ENCODE results near the gene PEX5.
"Not testable (repeated sequence)": the region's sequence is repeated elsewhere in the genome, so short reads cannot be mapped to it uniquely, and the experiment has no call there.

The PEX5 gene

GRCh38 chr12:7178481-7178880 is 11.0 kb upstream of the PEX5 start:
- H3K4me1 ChIP-seq (ENCODE audit: low read length), result no peaks in the 10 kb centered on the region
- no peaks in the 10 kb centered on the region for H3K9me3 ChIP-seq (ENCODE audit: insufficient read depth, low read length)
- peaks cover 6% of the 10 kb centered on the region; the same call in 1 of the 2 replicates for H3K27me3 ChIP-seq (ENCODE audit: low read depth, low read length)
- TF ChIP-seq EZH2phosphoT487 (IDR thresholded peaks at IDR 0.05; ENCODE audit: low read depth), result no peak
- no peak for TF ChIP-seq CTCF (IDR thresholded peaks at IDR 0.05; ENCODE audit: low read depth, low read length)
- H3K27ac ChIP-seq (ENCODE audit: low read length), result no peak overlapping the region
- no peaks in the 10 kb centered on the region for H3K36me3 ChIP-seq (replicated peaks; ENCODE audit: low read depth, low read length)
- no peaks in the 10 kb centered on the region for H4K20me1 ChIP-seq (ENCODE audit: insufficient read depth, low read length)
- no peak overlapping the region for H3K9ac ChIP-seq (ENCODE audit: low read length)
- no peak overlapping the region for H3K4me2 ChIP-seq (ENCODE audit: low read length)
- H2AFZ ChIP-seq (ENCODE audit: low read depth, low read length), result no peak overlapping the region
- no peak overlapping the region for H3K4me3 ChIP-seq (ENCODE audit: low read length)
- H3K79me2 ChIP-seq (ENCODE audit: low read length), result no peaks in the 10 kb centered on the region

GRCh38 chr12:7180685-7181084 is 8.8 kb upstream of the PEX5 start:
- Histone ChIP-seq H3K4me1 (ENCODE audit: low read length) (no peaks in the 10 kb centered on the region), H3K79me2 (ENCODE audit: low read length) (no peaks in the 10 kb centered on the region), H3K4me3 (ENCODE audit: low read length) (no peak overlapping the region)

GRCh38 chr12:7186058-7186457 is 3.4 kb upstream of the PEX5 start:
- not testable (repeated sequence) for H2AFZ ChIP-seq (ENCODE audit: low read depth, low read length); H3K9ac ChIP-seq (ENCODE audit: low read length); H3K4me2 ChIP-seq (ENCODE audit: low read length); H3K27me3 ChIP-seq (ENCODE audit: low read depth, low read length); H3K4me3 ChIP-seq (ENCODE audit: low read length); H3K27ac ChIP-seq (ENCODE audit: low read length); H3K9me3 ChIP-seq (ENCODE audit: insufficient read depth, low read length); H4K20me1 ChIP-seq (ENCODE audit: insufficient read depth, low read length); H3K36me3 ChIP-seq (replicated peaks; ENCODE audit: low read depth, low read length)
- H3K4me1 ChIP-seq (ENCODE audit: low read length), result peaks cover 11% of the 10 kb centered on the region; the same call in 1 of the 2 replicates
- H3K79me2 ChIP-seq (ENCODE audit: low read length), result peaks cover 14% of the 10 kb centered on the region

More at GRCh38 chr12:7180685-7181084, 8.8 kb upstream of the PEX5 start:
- Histone ChIP-seq H3K4me2 (ENCODE audit: low read length) (no peak overlapping the region), H3K9me3 (ENCODE audit: insufficient read depth, low read length) (no peaks in the 10 kb centered on the region), H3K27me3 (ENCODE audit: low read depth, low read length) (peaks cover 3% of the 10 kb centered on the region; the same call in 1 of the 2 replicates), H3K36me3 (replicated peaks; ENCODE audit: low read depth, low read length) (no peaks in the 10 kb centered on the region), H3K27ac (ENCODE audit: low read length) (no peak overlapping the region), H4K20me1 (ENCODE audit: insufficient read depth, low read length) (no peaks in the 10 kb centered on the region), H3K9ac (ENCODE audit: low read length) (no peak overlapping the region), H2AFZ (ENCODE audit: low read depth, low read length) (no peak overlapping the region)
- TF ChIP-seq CTCF (IDR thresholded peaks at IDR 0.05; ENCODE audit: low read depth, low read length), result no peak
- no peak for TF ChIP-seq EZH2phosphoT487 (IDR thresholded peaks at IDR 0.05; ENCODE audit: low read depth)

GRCh38 chr12:7188562-7189397 is 706 bp upstream of the PEX5 start:
- peak overlapping the region; percentile 67 for H3K9ac ChIP-seq (ENCODE audit: low read length)
- H4K20me1 ChIP-seq (ENCODE audit: insufficient read depth, low read length), result no peaks in the 10 kb centered on the region
- H3K27ac ChIP-seq (ENCODE audit: low read length), result 0 out of 2 replicates have a peak overlapping the region, but pooled peaks have one; percentile 12
- H3K4me1 ChIP-seq (ENCODE audit: low read length), result peaks cover 12% of the 10 kb centered on the region; the same call in 1 of the 2 replicates
- H3K79me2 ChIP-seq (ENCODE audit: low read length), result peaks cover 18% of the 10 kb centered on the region
- peak; percentile 82 for TF ChIP-seq CTCF (IDR thresholded peaks at IDR 0.05; ENCODE audit: low read depth, low read length)
- no peak for TF ChIP-seq EZH2phosphoT487 (IDR thresholded peaks at IDR 0.05; ENCODE audit: low read depth)
- H3K36me3 ChIP-seq (replicated peaks; ENCODE audit: low read depth, low read length), result peaks cover 22% of the 10 kb centered on the region
- H3K9me3 ChIP-seq (ENCODE audit: insufficient read depth, low read length), result no peaks in the 10 kb centered on the region
- H3K27me3 ChIP-seq (ENCODE audit: low read depth, low read length), result no peaks in the 10 kb centered on the region
- H3K4me3 ChIP-seq (ENCODE audit: low read length), result peak overlapping the region; percentile 88
- H3K4me2 ChIP-seq (ENCODE audit: low read length), result peak overlapping the region; percentile 97
- peak overlapping the region; percentile 84 for H2AFZ ChIP-seq (ENCODE audit: low read depth, low read length)

Measured in OCI-LY3 (cell line).